Astrocyte (in vitro differentiated cells and primary cell): ENCODE measurements around the gene COL16A1. TPM values are rescaled to one million over a fixed set of nuclear protein-coding genes. Genes with fewer than 3 reads are reported as not detected.
A peak's percentile ranks its signal among the peaks of the same experiment; 100 is the strongest.

Experiments
- DNase-seq: peaks from one replicate; pipeline ENCODE4 v3.0.0-alpha.2; 2010; ENCODE audit warnings: low read depth
- FAIRE-seq: peaks from 2 replicates; lab custom pipeline; 2011; peaks lifted over from hg19 to GRCh38; lab: Jason Lieb, UNC
- H2AFZ ChIP-seq: 2 replicates; pipeline ENCODE4 v1.6.0; 2012; ENCODE audit warnings: low read depth, low read length, inconsistent platforms
- H3K27ac ChIP-seq: 2 replicates; pipeline ENCODE4 v1.5.1; 2011; ENCODE audit warnings: low read depth, low read length, inconsistent platforms
- H3K27me3 ChIP-seq: 2 replicates; pipeline ENCODE4 v1.6.0; 2011; ENCODE audit warnings: low read length, inconsistent platforms; ENCODE audit not compliant: insufficient read depth
- H3K36me3 ChIP-seq: 2 replicates; pipeline ENCODE4 v1.5.1; 2011; ENCODE audit warnings: low read length, inconsistent platforms; ENCODE audit not compliant: insufficient read depth
- H3K4me1 ChIP-seq: 2 replicates; pipeline ENCODE4 v1.5.1; 2011; ENCODE audit warnings: low read length, inconsistent platforms; ENCODE audit not compliant: insufficient read depth
- H3K4me2 ChIP-seq: 2 replicates; pipeline ENCODE4 v1.6.0; 2012; ENCODE audit warnings: low read length, inconsistent platforms
- H3K4me3 ChIP-seq: 2 replicates; pipeline ENCODE4 v1.5.1; 2011; ENCODE audit warnings: low read depth, mild to moderate bottlenecking, low read length, inconsistent platforms; ENCODE audit not compliant: insufficient read depth
- H3K79me2 ChIP-seq: 2 replicates; pipeline ENCODE4 v1.6.0; 2012; ENCODE audit warnings: mild to moderate bottlenecking, low read length, inconsistent platforms; ENCODE audit not compliant: insufficient read depth
- H3K9ac ChIP-seq: 2 replicates; pipeline ENCODE4 v1.6.0; 2012; ENCODE audit warnings: mild to moderate bottlenecking, low read length, inconsistent platforms
- H3K9me3 ChIP-seq: 2 replicates; pipeline ENCODE4 v1.5.1; 2012; ENCODE audit warnings: low read depth, mild to moderate bottlenecking, low read length, inconsistent platforms; ENCODE audit not compliant: insufficient read depth
- H4K20me1 ChIP-seq: 2 replicates; pipeline ENCODE4 v1.6.0; 2012; ENCODE audit warnings: low read length, inconsistent platforms; ENCODE audit not compliant: insufficient read depth
- H3K27ac Mint-ChIP-seq: one replicate; pipeline ENCODE4 v1.8.0; 2021; ENCODE audit warnings: mild to moderate bottlenecking, mixed read lengths; ENCODE audit not compliant: unreplicated experiment
- H3K27me3 Mint-ChIP-seq: one replicate; pipeline ENCODE4 v1.8.0; 2021; ENCODE audit warnings: low read depth, mixed read lengths; ENCODE audit not compliant: unreplicated experiment
- H3K36me3 Mint-ChIP-seq: one replicate; pipeline ENCODE4 v1.8.0; 2021; ENCODE audit warnings: low read depth, mixed read lengths; ENCODE audit not compliant: unreplicated experiment
- H3K4me1 Mint-ChIP-seq: one replicate; pipeline ENCODE4 v1.8.0; 2021; ENCODE audit warnings: low read depth, mixed read lengths; ENCODE audit not compliant: unreplicated experiment
- H3K4me3 Mint-ChIP-seq: one replicate; pipeline ENCODE4 v1.8.0; 2021; ENCODE audit warnings: mild to moderate bottlenecking, moderate library complexity, mixed read lengths; ENCODE audit not compliant: unreplicated experiment
- H3K9me3 Mint-ChIP-seq: one replicate; pipeline ENCODE4 v1.8.0; 2021; ENCODE audit warnings: mild to moderate bottlenecking, mixed read lengths; ENCODE audit not compliant: unreplicated experiment
- EZH2 ChIP-seq: IDR thresholded peaks from 2 replicates; pipeline ENCODE4 v1.6.1; 2012; ENCODE audit warnings: mild to moderate bottlenecking, low read length, inconsistent platforms; ENCODE audit not compliant: insufficient read depth
- total RNA-seq: library from RNA; stranded (reverse); gene quantifications from 2 replicates; pipeline ENCODE4 v1.2.1, GENCODE V29; 2021
- TF ChIP-seq, protein P1 (sequence below): IDR thresholded peaks from 2 replicates; pipeline ENCODE4 v1.5.1; 2011; ENCODE audit warnings: low read depth, mild to moderate bottlenecking, inconsistent platforms, low read length, moderate library complexity; ENCODE audit not compliant: insufficient read depth

Gene COL16A1
- total RNA-seq, 1 donor from 2014 or later: 42.9 TPM

DNA sequence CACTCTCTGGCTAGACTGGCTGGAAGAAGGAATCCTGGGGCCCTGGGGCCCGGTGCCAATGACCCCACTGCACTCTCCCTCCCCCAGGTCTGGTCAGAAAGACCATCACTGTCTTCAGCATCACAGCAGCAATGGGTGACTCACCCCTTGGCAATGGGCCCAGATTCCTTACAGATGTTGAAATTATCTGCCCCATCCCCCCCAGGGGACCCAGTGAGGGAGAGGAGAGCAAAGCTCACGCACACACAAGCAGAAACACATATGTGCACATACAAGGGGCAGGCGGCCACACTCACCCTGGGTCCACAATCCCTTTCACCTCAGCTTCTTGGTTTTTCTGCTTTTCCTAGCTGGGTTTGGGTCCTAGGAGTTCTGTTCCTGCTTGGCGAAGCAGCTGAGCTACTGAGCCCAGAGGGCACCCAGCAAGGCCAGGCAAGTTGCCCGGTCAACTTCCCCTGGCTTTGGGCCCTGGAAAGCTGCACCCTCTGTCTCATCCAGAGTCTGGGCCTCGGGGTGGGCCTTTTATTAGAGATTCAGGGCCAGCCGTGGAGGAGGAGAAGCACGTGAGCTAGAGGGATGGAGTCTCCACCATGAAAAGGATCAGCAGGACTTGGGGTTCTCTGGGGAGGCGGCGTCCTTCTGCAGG is 2.6 kb downstream of the COL16A1 start:
- no peaks in the 10 kb centered on the region for H4K20me1 ChIP-seq
- H3K4me3 Mint-ChIP-seq: peak overlapping the region; percentile 81
- H3K27me3 ChIP-seq: no peaks in the 10 kb centered on the region
- no peak overlapping the region for H2AFZ ChIP-seq
- H3K9me3 Mint-ChIP-seq: no peaks in the 10 kb centered on the region
- H3K4me3 ChIP-seq: peak overlapping the region; percentile 28
- H3K9me3 ChIP-seq: no peaks in the 10 kb centered on the region
- peaks cover 19% of the 10 kb centered on the region for H3K36me3 Mint-ChIP-seq
- H3K27me3 Mint-ChIP-seq: no peaks in the 10 kb centered on the region
- H3K79me2 ChIP-seq: peaks cover 32% of the 10 kb centered on the region
- peak overlapping the region; percentile 87 for H3K27ac Mint-ChIP-seq
- H3K36me3 ChIP-seq: peaks cover 10% of the 10 kb centered on the region
- H3K4me1 Mint-ChIP-seq: peaks cover 46% of the 10 kb centered on the region
- peaks cover 57% of the 10 kb centered on the region for H3K4me1 ChIP-seq
- H3K27ac ChIP-seq: peak overlapping the region; percentile 84
- peak overlapping the region; percentile 82 for H3K9ac ChIP-seq
- peak overlapping the region; percentile 92 for H3K4me2 ChIP-seq
- peak; percentile 93 for DNase-seq
- TF ChIP-seq EZH2: no peak
- peak; percentile 9 for FAIRE-seq

DNA sequence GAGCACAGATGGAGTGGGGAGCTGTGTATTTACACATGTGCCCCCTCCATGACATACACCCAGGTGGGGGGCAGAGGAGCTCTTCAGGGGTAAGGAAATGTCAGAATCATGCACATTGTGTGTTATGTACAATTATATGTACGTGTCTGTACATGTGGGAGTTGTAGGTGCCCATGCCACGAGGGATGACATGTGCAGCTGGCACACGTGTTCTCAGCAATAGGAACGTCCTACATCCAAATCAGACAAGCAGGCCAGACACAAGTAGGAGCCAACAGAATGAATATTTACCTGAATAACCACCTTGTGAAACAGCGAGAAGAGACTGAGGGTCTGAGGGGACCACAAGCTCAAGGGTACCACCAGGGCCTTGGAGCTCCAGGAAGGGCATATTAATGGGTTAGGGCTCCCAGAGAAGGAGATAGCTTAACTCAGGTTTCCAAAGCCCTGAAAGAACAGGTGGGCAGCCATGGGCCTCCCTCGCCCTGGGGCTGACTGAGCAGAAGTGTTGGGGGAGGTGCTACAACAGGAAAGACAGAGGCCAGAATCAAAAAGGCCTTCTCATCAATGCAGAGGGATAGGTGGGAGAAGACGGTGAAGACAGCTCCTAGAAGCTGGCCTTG is 3.2 kb downstream of the COL16A1 start:
- Histone ChIP-seq H3K9ac (peak overlapping the region; percentile 61), H3K9me3 (no peaks in the 10 kb centered on the region), H3K27me3 (no peaks in the 10 kb centered on the region), H3K27ac (peak overlapping the region; percentile 84), H3K4me1 (peaks cover 54% of the 10 kb centered on the region), H4K20me1 (no peaks in the 10 kb centered on the region), H3K79me2 (peaks cover 32% of the 10 kb centered on the region), H3K4me2 (peak overlapping the region; percentile 92), H3K4me3 (no peak overlapping the region), H2AFZ (no peak overlapping the region), H3K36me3 (peaks cover 10% of the 10 kb centered on the region)
- FAIRE-seq: peak; percentile 86
- H3K4me3 Mint-ChIP-seq: peak overlapping the region; percentile 61
- TF ChIP-seq EZH2: no peak
- TF ChIP-seq, protein P1, sequence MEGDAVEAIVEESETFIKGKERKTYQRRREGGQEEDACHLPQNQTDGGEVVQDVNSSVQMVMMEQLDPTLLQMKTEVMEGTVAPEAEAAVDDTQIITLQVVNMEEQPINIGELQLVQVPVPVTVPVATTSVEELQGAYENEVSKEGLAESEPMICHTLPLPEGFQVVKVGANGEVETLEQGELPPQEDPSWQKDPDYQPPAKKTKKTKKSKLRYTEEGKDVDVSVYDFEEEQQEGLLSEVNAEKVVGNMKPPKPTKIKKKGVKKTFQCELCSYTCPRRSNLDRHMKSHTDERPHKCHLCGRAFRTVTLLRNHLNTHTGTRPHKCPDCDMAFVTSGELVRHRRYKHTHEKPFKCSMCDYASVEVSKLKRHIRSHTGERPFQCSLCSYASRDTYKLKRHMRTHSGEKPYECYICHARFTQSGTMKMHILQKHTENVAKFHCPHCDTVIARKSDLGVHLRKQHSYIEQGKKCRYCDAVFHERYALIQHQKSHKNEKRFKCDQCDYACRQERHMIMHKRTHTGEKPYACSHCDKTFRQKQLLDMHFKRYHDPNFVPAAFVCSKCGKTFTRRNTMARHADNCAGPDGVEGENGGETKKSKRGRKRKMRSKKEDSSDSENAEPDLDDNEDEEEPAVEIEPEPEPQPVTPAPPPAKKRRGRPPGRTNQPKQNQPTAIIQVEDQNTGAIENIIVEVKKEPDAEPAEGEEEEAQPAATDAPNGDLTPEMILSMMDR: no peak
- no peaks in the 10 kb centered on the region for H3K9me3 Mint-ChIP-seq
- DNase-seq: no peak
- H3K36me3 Mint-ChIP-seq: peaks cover 19% of the 10 kb centered on the region
- H3K4me1 Mint-ChIP-seq: peaks cover 46% of the 10 kb centered on the region
- peak overlapping the region; percentile 87 for H3K27ac Mint-ChIP-seq
- no peaks in the 10 kb centered on the region for H3K27me3 Mint-ChIP-seq

DNA sequence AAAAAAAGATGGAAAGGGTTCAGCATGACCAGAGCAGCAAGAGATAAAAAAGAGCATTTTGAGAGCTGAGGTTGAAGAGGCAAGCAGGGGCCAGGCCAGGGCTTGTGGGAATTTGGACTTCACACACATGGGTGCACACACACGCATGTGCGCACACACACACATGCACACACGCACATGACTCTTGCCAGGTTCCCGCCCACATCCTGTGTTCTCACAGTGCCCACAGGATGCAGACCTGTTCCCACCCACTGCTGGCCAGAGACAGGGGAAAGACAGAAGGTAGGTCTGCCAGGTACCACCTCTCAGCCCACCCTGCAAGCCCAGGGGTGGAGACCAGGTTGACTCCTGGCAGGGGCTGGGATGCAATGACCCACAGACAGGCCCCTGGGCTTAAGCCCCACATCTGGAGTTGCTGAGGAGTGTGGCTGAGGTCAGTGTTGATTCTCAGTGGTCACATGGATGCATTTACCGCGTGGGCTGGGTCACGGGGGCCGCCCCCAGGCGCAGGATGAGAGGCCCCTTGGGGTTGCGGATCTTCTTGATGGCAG is 4.4 kb downstream of the COL16A1 start:
- H3K9me3 Mint-ChIP-seq: no peaks in the 10 kb centered on the region
- Histone ChIP-seq H3K36me3 (peaks cover 10% of the 10 kb centered on the region), H4K20me1 (no peaks in the 10 kb centered on the region), H3K9ac (no peak overlapping the region), H3K9me3 (no peaks in the 10 kb centered on the region), H3K4me1 (peaks cover 50% of the 10 kb centered on the region), H3K27me3 (no peaks in the 10 kb centered on the region), H3K79me2 (peaks cover 32% of the 10 kb centered on the region), H2AFZ (no peak overlapping the region), H3K27ac (no peak overlapping the region), H3K4me3 (no peak overlapping the region), H3K4me2 (no peak overlapping the region)
- DNase-seq (no peak), FAIRE-seq (no peak)
- peaks cover 39% of the 10 kb centered on the region for H3K4me1 Mint-ChIP-seq
- TF ChIP-seq, protein P1: no peak
- no peak for TF ChIP-seq EZH2
- no peak overlapping the region for H3K4me3 Mint-ChIP-seq
- H3K27me3 Mint-ChIP-seq: no peaks in the 10 kb centered on the region
- H3K36me3 Mint-ChIP-seq: peaks cover 19% of the 10 kb centered on the region
- H3K27ac Mint-ChIP-seq: peak overlapping the region; percentile 24
